ENCODE data around the gene PGC. TPM values are rescaled to one million over a fixed set of nuclear protein-coding genes. Genes with fewer than 3 reads are reported as not detected.

PGC gene
- polyA plus RNA-seq, 3 donors = not detected

GRCh38 chr6:41757931-41758640 lies 10.9 kb upstream of the PGC start:
- 94% methylated on average over 4 of the region's 8 CpGs for WGBS (ENCODE audit: insufficient coverage)
- H3K36me3 Mint-ChIP-seq = no peaks in the 10 kb centered on the region
- TF ChIP-seq CTCF (IDR thresholded peaks at IDR 0.05) = no peak
- H3K9me3 ChIP-seq (replicated peaks in 1 of 2; ENCODE audit: control insufficient read depth in 1 of 2, insufficient read depth in 1 of 2, low read length in 2 of 2) = no peaks in the 10 kb centered on the region
- no peak overlapping the region for H3K4me3 Mint-ChIP-seq
- peaks cover 7 to 10% (median 7%) of the 10 kb centered on the region in 3 donors for H3K27me3 Mint-ChIP-seq (ENCODE audit: low read depth in 3 of 3)
- H3K4me2 ChIP-seq (replicated peaks; ENCODE audit: extremely low read depth, low read length, poor library complexity, severe bottlenecking) = no peak overlapping the region
- DNase-seq = no peak
- H3K27ac ChIP-seq (ENCODE audit: low read depth in 1 of 2, low read length in 2 of 2) = no peak overlapping the region
- H3K36me3 ChIP-seq (replicated peaks in 1 of 2; ENCODE audit: control insufficient read depth in 1 of 2, insufficient read depth in 2 of 2, low read length in 2 of 2) = no peaks in the 10 kb centered on the region
- H3K27me3 ChIP-seq (ENCODE audit: control insufficient read depth in 2 of 2, insufficient read depth in 2 of 2, low read length in 2 of 2) = no peaks in the 10 kb centered on the region
- H3K4me3 ChIP-seq (replicated peaks in 1 of 3; ENCODE audit: low read depth in 2 of 3, low read length in 3 of 3) = no peak overlapping the region
- H3K9me3 Mint-ChIP-seq = no peaks in the 10 kb centered on the region
- no peaks in the 10 kb centered on the region for H4K20me1 ChIP-seq (ENCODE audit: insufficient read depth, low read length)
- H3K79me2 ChIP-seq (ENCODE audit: insufficient read depth, low read length) = no peaks in the 10 kb centered on the region
- no peaks in the 10 kb centered on the region for H3K4me1 ChIP-seq (ENCODE audit: control insufficient read depth in 1 of 2, insufficient read depth in 2 of 2, low read length in 2 of 2)
- intact Hi-C loops (cut with micrococcal nuclease) = no loop called here
- H3K9ac ChIP-seq (ENCODE audit: insufficient read depth, low read length, poor library complexity, severe bottlenecking) = no peak overlapping the region
- no peak overlapping the region for H3K27ac Mint-ChIP-seq
- no peak overlapping the region for H2AFZ ChIP-seq (ENCODE audit: insufficient read depth, low read depth, low read length, poor library complexity, severe bottlenecking)
- no peaks in the 10 kb centered on the region for H3K4me1 Mint-ChIP-seq

- Histone ChIP-seq H3K9me3 (replicated peaks in 1 of 2; ENCODE audit: control insufficient read depth in 1 of 2, insufficient read depth in 1 of 2, low read length in 2 of 2) (no peaks in the 10 kb centered on the region), H3K79me2 (ENCODE audit: insufficient read depth, low read length) (no peaks in the 10 kb centered on the region), H3K4me2 (replicated peaks; ENCODE audit: extremely low read depth, low read length, poor library complexity, severe bottlenecking) (no peak overlapping the region), H3K9ac (ENCODE audit: insufficient read depth, low read length, poor library complexity, severe bottlenecking) (no peak overlapping the region), H4K20me1 (ENCODE audit: insufficient read depth, low read length) (no peaks in the 10 kb centered on the region), H3K4me1 (ENCODE audit: control insufficient read depth in 1 of 2, insufficient read depth in 2 of 2, low read length in 2 of 2) (no peaks in the 10 kb centered on the region), H3K4me3 (replicated peaks in 1 of 3; ENCODE audit: low read depth in 2 of 3, low read length in 3 of 3) (no peak overlapping the region), H3K36me3 (replicated peaks in 1 of 2; ENCODE audit: control insufficient read depth in 1 of 2, insufficient read depth in 2 of 2, low read length in 2 of 2) (no peaks in the 10 kb centered on the region), H2AFZ (ENCODE audit: insufficient read depth, low read depth, low read length, poor library complexity, severe bottlenecking) (no peak overlapping the region), H3K27me3 (ENCODE audit: control insufficient read depth in 2 of 2, insufficient read depth in 2 of 2, low read length in 2 of 2) (no peaks in the 10 kb centered on the region), H3K27ac (ENCODE audit: low read depth in 1 of 2, low read length in 2 of 2) (no peak overlapping the region)
- Mint-ChIP-seq H3K36me3 (no peaks in the 10 kb centered on the region), H3K27ac (no peak overlapping the region), H3K4me3 (no peak overlapping the region), H3K4me1 (no peaks in the 10 kb centered on the region), H3K9me3 (no peaks in the 10 kb centered on the region), H3K27me3 (ENCODE audit: low read depth in 3 of 3) (peaks cover 7 to 10% (median 7%) of the 10 kb centered on the region in 3 donors)
- no peak for TF ChIP-seq CTCF (IDR thresholded peaks at IDR 0.05)
- intact Hi-C loops (cut with micrococcal nuclease) = no loop called here
- no peak for DNase-seq
- WGBS (ENCODE audit: insufficient coverage) = 90% methylated on average over 2 of the region's 6 CpGs
Measured at GRCh38 chr6:41757271-41757670, 10.1 kb upstream of the PGC start.

Measured in CD14-positive monocyte (primary cell).